AG09319 (cell line): ENCODE data around the gene MAP2K3.
"Not testable (repeated sequence)": the region's sequence is repeated elsewhere in the genome, so short reads cannot be mapped to it uniquely, and the experiment has no call there.

ENCODE experiments used
- DNase-seq: peaks from one replicate; pipeline ENCODE4 v3.0.0-alpha.2; 2010; ENCODE audit warnings: low read depth; ENCODE audit errors: extremely low read depth
- TF ChIP-seq, protein P1 (sequence below): IDR thresholded peaks from 2 replicates; pipeline ENCODE4 v1.5.1; 2011; ENCODE audit warnings: low read depth, mild to moderate bottlenecking, inconsistent platforms, low read length, moderate library complexity

The MAP2K3 gene

DNA sequence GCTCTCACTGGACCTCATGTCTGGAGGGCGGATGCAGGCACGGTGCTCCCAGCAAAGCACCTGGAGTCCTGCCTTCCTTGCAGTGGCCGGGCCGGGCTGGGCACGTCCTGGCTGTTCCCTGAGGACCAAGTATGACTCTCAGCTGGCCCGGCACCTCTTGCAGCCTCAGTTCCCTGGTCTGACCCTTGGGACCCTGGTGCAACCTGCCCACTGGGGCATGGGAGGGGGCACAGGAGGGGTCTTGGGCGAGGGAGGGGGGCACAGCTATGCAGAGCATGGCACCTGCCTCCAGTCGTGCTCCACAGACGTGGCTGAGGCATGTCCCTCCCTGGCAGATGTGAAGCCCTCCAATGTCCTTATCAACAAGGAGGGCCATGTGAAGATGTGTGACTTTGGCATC is 19.6 kb downstream of the MAP2K3 start:
- no peak for DNase-seq
- TF ChIP-seq, protein P1, sequence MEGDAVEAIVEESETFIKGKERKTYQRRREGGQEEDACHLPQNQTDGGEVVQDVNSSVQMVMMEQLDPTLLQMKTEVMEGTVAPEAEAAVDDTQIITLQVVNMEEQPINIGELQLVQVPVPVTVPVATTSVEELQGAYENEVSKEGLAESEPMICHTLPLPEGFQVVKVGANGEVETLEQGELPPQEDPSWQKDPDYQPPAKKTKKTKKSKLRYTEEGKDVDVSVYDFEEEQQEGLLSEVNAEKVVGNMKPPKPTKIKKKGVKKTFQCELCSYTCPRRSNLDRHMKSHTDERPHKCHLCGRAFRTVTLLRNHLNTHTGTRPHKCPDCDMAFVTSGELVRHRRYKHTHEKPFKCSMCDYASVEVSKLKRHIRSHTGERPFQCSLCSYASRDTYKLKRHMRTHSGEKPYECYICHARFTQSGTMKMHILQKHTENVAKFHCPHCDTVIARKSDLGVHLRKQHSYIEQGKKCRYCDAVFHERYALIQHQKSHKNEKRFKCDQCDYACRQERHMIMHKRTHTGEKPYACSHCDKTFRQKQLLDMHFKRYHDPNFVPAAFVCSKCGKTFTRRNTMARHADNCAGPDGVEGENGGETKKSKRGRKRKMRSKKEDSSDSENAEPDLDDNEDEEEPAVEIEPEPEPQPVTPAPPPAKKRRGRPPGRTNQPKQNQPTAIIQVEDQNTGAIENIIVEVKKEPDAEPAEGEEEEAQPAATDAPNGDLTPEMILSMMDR, result no peak

DNA sequence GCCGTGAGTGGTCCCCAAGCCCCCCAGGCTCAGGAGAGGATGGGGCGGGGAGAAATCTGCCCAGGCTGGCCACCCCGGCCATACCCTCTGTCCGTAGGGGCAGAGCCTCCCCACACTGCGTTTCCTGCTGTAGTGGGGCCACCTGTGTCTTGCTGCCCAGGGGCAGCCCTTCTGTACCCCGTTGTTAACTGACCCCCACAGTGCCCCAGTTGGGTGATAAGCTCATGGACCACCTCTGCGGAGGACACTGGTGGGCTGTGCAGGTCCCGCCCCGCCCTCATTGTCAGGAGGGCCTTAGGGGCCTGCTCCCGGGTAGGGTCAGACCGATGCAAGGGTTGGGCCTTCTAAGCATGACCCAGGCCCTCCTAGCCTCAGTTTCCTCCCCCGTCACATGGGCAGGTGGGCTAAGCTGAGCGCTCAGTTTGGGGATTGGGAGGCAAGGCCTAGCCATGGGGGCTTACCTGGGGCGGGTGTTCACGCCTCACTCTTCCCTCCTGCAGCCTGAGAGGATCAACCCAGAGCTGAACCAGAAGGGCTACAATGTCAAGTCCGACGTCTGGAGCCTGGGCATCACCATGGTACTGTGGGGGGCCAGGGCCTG is 20.1 kb downstream of the MAP2K3 start:
- DNase-seq, result not testable (repeated sequence)

DNA sequence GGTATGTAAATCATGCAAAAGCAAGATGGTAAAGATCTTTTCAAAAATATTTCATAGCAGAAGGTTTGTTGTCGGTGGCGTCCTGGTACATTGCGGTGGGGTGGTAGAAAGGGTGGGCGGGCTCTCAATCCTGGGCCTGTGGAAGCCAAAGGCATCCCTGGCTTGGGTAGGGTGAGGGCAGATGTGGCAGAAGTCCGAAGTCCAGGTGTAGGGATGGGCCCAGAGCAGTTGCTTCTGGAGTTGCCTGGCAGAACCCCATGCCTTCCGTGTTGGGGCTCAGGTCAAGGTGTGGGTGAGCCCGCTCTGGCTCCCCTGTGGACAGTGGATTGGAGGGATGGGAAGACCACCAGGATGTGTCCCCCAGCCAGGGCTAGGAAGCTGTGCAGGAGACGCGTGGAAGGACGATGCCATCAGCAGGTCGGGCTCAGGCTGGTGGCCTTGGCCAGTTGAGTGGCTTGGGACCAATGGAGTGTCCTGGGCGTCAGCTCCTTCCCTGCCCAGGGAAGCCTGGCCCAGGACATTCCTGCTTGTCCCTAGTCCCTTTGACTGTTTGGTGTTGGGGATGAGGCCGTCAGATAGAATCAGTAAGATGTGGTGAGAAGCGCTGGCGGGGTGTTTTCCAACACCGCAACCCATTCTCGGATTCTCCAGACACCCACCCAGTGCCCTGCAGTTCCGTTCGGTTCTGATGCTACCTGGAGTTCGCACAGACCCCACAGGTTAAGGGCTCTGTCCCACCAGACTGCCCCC is 21.1 kb downstream of the MAP2K3 start:
- not testable (repeated sequence) for DNase-seq

DNA sequence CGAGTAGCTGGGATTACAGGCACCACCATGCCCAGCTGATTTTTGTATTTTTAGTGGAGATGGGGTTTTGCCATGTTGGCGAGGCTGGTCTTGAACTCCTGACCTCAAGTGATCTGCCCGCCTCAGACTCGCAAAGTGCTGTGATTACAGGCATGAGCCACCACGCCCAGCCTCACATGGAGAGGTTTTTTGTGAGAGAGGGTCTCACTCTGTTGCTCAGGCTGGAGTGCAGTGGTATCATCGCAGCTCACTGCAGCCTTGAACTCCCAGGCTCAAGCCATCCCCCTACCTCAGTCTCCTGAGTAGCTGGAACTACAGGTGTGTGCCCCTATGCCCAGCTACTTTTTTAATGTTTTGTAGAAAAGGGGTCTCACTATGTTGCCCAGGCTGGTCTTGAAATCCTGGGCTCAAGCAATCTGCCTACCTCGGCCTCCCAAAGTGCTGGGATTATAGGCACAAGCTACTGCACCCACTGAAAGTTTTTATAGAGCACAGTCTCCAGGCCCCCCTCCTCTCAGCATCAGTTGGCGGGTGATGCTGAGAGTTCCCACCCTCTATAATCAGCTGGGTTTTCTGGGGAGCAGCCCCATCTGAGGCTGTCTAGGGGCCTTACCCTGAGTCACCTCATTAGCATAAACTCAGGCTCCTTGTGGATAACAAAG is 22.2 kb downstream of the MAP2K3 start:
- DNase-seq, result not testable (repeated sequence)

DNA sequence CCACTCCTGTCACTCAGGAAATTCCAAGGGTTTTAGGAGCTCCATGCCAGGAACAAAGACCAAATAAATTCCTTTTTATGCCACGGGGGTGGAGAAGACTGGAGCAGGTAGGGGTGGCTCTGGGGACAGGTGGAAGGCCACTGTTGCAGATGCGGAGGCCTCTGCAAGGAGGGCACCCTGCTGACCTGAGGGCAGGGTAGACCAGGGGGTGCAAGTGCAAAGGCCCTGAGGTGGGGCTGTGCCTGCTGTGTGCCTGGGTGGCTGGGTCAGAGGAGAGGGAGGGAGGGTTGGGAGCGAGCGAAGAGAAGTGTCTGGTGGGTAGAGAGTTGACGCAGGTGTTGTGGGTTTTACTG is 22.7 kb downstream of the MAP2K3 start:
- DNase-seq, result not testable (repeated sequence)

DNA sequence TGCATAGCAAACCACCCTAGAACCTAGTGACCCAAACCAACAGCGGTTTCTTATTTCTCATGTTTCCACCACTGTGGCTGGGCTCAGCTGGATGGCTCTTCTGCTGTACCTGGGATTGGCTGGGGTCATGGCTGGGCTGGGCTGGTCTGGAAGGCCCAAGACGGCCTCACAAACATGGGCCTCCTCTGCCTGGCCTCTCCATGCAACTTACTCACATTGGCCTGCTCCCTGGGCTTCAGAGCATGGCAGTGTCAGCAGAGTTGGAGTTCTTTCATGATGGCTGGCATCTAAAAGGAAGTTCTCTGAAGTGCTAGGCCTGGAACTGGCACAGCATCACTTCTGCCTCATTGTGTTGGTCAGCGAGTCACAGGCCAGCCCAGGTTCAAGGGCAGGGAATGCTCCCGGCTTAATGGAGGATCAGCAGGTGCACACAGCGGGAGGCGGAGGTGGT is 24.4 kb downstream of the MAP2K3 start:
- not testable (repeated sequence) for DNase-seq

DNA sequence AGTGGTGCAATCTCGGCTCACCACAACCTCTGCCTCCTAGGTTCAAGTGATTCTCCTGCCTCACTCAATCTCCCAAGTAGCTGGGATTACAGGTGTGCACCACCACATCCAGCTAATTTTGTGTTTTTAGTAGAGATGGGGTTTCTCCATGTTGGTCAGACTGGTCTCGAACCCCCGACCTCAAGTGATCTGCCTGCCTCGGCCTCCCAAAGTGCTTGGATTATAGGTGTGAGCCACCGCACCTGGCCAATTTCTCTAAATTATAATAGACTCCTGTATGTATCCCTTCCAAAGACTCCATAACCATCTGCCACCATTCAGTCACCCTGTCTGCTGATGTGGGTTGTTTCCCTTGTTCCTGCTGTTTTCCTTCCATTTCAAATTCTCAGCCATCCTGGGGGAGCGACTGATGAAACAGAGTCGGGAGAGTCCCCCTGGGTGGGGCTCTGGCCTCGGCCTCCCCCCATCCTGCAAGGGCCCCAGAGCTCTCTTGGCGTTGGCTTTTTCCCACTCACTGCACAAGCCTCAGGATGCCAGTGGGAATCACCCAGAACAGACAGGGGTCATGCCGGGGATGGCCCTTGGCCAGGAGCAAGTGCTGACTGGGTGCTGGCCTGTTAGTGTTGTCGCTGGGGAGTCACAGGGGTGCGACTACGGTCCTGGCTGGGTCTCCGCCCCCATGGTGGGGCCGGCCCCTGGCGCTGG is 25.7 kb downstream of the MAP2K3 start:
- DNase-seq, result not testable (repeated sequence)

DNA sequence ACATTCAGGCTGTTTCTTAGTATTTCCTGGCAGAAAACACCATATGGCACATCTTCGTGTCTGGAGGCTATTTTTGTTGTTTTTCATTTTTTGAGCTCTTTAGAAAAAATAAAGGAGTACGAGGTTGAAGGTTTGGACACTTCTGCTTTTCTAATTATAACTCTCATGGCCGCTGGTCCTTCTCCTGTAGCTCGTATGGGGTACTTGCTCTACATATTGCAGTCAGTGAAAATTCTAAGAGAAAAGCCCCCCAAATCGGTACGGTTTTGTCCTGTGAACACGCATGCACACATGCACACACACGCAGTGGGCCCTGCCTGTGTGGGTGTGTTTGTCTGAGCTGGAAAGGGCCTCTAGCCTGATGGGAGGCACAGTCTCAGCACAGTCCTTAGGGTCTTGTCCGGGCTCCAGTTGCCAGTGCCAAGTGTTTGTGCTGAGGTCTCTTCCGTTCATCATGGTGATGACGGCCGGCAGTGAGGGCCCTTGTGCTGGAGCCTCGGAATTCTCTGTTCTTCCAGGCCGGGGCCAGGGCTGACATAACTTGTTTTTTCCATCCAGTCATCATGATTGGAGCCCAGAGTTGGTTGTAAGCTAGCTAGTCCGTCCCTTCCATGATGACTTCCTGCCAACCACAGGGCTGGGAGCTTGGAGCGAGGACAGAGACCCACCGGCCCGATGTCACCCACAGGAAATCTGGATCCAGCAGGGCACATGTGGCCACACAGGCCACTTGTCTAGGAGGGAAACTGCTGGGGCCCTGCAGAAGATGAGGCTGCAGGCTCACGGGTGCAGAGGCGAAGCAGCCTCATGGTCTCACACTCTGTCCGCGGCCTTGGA is 26.5 kb downstream of the MAP2K3 start:
- not testable (repeated sequence) for DNase-seq

DNA sequence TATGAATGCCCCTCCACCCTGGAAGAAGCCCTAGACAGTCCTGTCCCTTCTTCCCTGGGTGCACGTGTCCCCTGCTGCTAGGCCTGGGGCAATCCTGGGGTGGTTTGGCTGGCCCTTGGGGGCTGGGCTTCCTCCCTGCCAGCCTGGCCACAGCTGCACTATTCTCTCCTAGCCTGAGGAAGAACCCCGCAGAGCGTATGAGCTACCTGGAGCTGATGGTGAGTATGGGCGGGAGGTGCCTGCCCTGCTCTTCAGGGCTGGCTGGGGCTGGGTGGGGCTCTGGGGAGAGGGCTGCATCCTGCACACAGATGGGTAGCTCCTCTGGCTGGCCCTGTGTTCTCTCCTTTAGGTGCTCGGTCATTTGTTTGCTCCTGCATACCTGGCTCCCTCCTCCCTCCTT is 28.8 kb downstream of the MAP2K3 start:
- DNase-seq, result no peak
- TF ChIP-seq, protein P1, result no peak

DNA sequence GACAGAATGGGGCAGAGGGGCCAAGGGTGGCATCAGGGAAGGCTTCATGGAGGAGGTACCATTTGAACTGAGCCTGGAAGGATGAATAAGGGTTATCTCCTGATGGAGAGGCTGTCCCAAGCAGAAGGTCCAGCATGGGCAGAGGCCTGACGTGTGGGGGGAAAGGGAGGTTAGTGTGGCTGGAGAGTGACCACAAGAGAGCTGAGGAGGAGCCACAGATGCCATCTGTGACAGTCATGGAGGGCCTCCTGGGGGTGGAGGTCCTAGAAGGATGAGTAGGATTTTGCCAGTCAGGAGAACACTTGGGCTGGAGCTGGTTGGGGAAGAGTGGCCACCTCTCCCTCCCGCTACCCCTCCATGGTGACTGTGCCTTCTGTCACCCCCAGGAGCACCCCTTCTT is 29.2 kb downstream of the MAP2K3 start:
- DNase-seq, result not testable (repeated sequence)

DNA sequence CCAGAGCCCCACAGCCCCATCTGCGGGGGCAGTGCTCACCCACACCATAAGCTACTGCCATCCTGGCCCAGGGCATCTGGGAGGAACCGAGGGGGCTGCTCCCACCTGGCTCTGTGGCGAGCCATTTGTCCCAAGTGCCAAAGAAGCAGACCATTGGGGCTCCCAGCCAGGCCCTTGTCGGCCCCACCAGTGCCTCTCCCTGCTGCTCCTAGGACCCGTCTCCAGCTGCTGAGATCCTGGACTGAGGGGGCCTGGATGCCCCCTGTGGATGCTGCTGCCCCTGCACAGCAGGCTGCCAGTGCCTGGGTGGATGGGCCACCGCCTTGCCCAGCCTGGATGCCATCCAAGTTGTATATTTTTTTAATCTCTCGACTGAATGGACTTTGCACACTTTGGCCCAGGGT is 29.8 kb downstream of the MAP2K3 start:
- DNase-seq, result not testable (repeated sequence)

DNA sequence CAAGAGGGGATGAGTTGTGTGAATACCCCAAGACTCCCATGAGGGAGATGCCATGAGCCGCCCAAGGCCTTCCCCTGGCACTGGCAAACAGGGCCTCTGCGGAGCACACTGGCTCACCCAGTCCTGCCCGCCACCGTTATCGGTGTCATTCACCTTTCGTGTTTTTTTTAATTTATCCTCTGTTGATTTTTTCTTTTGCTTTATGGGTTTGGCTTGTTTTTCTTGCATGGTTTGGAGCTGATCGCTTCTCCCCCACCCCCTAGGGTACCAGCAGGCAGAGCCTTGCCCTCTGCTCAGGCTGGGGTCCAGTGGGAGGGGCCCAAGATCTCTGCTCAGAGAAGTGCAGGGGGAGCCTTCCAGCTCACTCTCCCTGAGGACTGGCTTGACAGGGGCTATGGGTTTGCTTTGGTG is 30.2 kb downstream of the MAP2K3 start:
- not testable (repeated sequence) for DNase-seq

DNA sequence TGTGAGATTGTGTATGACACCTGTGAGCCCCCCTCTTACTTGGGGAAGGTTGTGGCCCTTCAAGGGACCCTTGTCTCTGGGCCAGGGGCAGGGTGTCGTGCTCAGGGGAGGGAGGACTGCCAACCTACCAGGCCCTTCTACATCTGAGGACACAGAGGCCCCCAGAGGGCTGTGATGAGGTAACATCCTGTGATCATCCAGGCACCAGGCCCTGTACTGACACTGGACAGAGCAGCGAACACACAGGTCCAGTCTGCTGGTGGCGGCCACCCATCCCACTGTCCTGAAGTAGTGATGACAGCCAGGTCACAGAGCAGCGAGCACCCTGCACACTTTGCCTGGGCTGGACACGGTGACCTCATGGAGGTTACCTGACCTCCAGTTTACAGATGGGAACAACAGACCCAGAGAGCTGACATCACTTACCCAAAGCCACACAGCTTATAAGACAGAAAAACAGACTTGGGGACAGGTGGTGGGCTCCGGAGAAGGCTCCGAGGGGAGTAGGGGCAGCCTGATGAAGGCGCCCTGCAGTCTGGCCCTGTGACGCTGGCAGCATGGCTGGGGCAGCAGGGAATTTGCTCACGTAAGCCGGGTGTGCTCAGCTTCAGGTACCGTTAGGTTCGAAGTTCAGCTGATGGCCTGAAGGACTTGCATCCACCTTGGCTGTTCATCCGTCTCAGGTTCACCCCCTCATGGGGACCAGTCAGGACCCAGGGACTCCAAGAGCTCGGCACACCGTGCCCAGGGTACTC is 30.9 kb downstream of the MAP2K3 start:
- not testable (repeated sequence) for DNase-seq

DNA sequence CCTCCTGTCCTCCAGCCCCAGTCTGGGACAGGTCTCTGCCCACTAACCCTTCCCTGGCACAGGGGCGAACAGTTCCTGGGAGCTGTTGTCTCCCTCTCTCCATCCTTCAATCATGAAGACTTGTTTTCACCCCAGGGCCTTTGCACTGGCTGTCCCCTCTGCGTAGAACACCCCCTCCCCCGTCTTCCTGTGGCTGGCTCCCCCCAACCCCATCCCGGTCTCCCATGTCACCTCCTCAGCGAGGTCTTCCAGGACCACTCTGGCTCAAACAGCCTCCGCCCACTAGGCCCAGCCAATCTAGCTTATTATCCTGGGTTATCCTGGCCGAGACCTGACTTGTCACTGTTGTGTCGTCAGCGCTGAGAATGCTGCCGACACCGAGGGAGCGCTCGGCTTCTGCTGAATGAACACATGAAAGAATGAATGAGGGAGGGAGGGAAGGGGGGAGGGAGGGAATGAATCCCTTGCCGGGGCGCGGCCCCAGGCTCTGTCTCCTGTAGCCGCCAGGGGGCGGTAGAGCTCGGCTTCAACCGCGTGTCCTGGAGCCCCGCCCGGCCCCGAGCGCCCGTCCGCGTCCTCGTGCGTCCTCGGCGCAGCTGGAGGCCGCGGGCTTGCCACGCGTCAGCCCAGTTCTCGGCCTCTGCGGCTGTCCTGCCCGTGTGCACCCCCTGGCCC is 31.8 kb downstream of the MAP2K3 start:
- not testable (repeated sequence) for DNase-seq

DNA sequence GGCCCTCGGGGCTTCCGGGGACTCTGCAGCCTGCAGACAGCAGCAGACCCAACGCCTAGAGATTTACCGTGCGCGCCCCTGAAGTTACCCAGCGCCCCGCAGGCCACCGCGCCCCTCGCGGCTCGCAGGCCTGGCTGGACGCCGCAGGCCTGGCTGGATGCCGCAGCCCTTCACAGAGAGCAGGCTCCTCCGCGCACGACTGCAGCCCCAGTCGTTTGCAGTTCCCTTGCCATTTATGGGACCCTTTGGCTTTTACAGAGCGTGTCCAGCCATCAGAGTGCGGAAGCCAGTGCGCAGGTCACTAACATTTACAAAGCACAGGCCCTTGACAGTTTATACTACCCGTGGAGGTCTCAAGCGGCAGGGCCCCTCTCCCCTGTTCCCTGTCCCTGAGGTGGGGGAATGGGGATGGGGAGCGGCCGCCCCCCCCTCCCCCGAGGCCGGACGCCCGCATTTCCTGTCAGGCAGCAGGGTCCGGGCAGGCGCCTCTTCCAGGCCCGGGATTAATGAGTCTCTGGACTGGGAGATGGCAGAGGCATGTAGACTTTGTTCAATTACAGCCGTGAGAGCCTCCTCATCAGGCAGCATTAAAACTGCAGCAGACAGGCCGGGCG is 32.5 kb downstream of the MAP2K3 start:
- not testable (repeated sequence) for DNase-seq

DNA sequence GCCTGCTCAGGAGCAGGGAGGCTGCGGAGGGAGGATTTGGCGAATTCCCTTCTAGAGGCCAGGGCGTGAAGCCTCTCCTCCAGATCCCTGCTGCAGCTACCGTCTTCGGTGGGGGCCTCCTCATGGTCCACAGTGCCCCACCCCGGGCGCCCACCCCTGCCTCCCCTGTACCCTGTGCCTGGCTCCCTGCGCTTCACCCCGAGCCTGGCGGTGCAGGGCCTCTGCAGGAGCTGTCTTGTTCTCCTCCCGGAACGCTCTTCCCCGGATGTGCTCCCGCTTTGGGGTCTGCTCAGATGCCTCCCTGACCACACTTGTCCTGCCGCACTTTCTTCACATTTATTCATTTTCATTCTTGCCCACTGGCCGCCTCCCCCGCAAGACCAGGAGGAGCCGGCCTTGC is 33.3 kb downstream of the MAP2K3 start:
- DNase-seq, result not testable (repeated sequence)
